K562 (cell line): ENCODE results near the gene ISG20. TPM values are rescaled to one million over a fixed set of nuclear protein-coding genes. Genes with fewer than 3 reads are reported as not detected.

Experiments
- ATAC-seq: fragments of 200-7000 bp; cut with Tn5 transposase; 3 replicates; pipeline ENCODE4 v1.9.1; 2020; ENCODE audit warnings: moderate library complexity
- BruUV-seq: library from RNA; stranded (reverse); fragments of 400-500 nt; replicated peaks from 2 replicates; lab custom pipeline; 2021; lab: Mats Ljungman, UMichigan
- CTCF ChIA-PET: fragments of 300-600 bp; formaldehyde crosslinking; extraction: SDS; loops from one replicate; lab custom pipeline; 2021; ENCODE audit warnings: low intra/inter-chr PET ratio; lab: Yijun Ruan, JAX
- POLR2A ChIA-PET: fragments of 300-600, 350-650 bp; sonication (Branson Sonifier 250); formaldehyde crosslinking; extraction: SDS; loops from one replicate; lab custom pipeline; 2021; ENCODE audit warnings: antibody characterized with exemption, inconsistent platforms; lab: Yijun Ruan, JAX
- DNase-seq, 4 experiments: peaks; one replicate each; pipeline versions ENCODE4 v3.0.0 to v3.0.0-alpha.2; 2011 to 2018; ENCODE audit warnings: low spot score in 3 of 4, mixed read lengths in 3 of 4; ENCODE audit errors: extremely low read depth in 1 of 4
- FAIRE-seq: peaks from 2 replicates; lab custom pipeline; 2011; peaks lifted over from hg19 to GRCh38; lab: Jason Lieb, UNC
- H2AFZ ChIP-seq: 2 replicates; pipeline ENCODE4 v1.6.0; 2011; ENCODE audit warnings: low read depth, low read length, control low read depth, inconsistent platforms
- H3K27ac ChIP-seq: fragments of 200-600 bp; 3 replicates; pipeline ENCODE4 v1.8.0; 2011; ENCODE audit warnings: low read depth, mild to moderate bottlenecking, control low read depth, inconsistent platforms, low read length, moderate library complexity, mixed read lengths; ENCODE audit errors: extremely low read depth
- H3K27me3 ChIP-seq, 2 experiments: fragments of 300-600 bp in 1 of 2; 2 replicates in 1 of 2; 3 replicates in 1 of 2; pipeline versions ENCODE4 v1.6.0 to v1.8.0; 2011; ENCODE audit warnings: inconsistent platforms in 2 of 2, low read length in 2 of 2, mild to moderate bottlenecking in 1 of 2, mixed read lengths in 1 of 2, moderate library complexity in 1 of 2; ENCODE audit not compliant: control insufficient read depth in 2 of 2, insufficient read depth in 2 of 2
- H3K36me3 ChIP-seq: fragments of 300-600 bp; 3 replicates; pipeline ENCODE4 v1.8.0; 2011; ENCODE audit warnings: mild to moderate bottlenecking, low read length, inconsistent platforms; ENCODE audit not compliant: control insufficient read depth, insufficient read depth
- H3K4me1 ChIP-seq, 2 experiments: fragments of 200-600 bp in 1 of 2; replicated peaks in 1 of 2; 2 replicates in 1 of 2; 3 replicates in 1 of 2; pipeline versions ENCODE4 v1.5.1 to v1.8.0; 2011; ENCODE audit warnings: inconsistent platforms in 2 of 2, low read length in 2 of 2, mild to moderate bottlenecking in 1 of 2, mixed read lengths in 1 of 2, moderate library complexity in 1 of 2; ENCODE audit not compliant: control insufficient read depth in 2 of 2, insufficient read depth in 2 of 2
- H3K4me2 ChIP-seq: 2 replicates; pipeline ENCODE4 v1.6.1; 2011; ENCODE audit warnings: low read length, control low read depth, inconsistent platforms, mixed read lengths; ENCODE audit not compliant: insufficient read depth
- H3K4me3 ChIP-seq: fragments of 200-600 bp; sonication (generic), shearing (Covaris generic); 2 replicates; pipeline ENCODE4 v1.5.1; 2016; ENCODE audit warnings: control low read depth, inconsistent platforms
- H3K79me2 ChIP-seq: fragments of 200-600 bp; 3 replicates; pipeline ENCODE4 v1.8.0; 2011; ENCODE audit warnings: low read length, inconsistent platforms; ENCODE audit not compliant: control insufficient read depth, insufficient read depth
- H3K9ac ChIP-seq, 2 experiments: 2 replicates each; pipeline versions ENCODE4 v1.6.0 to v1.6.1; 2011; ENCODE audit warnings: low read depth in 2 of 2, low read length in 2 of 2, control low read depth in 1 of 2, inconsistent platforms in 1 of 2, mild to moderate bottlenecking in 1 of 2, mixed read lengths in 1 of 2; ENCODE audit not compliant: insufficient read depth in 1 of 2
- H3K9me1 ChIP-seq: one replicate; pipeline ENCODE4 v1.6.0; 2011; ENCODE audit warnings: inconsistent platforms, mild to moderate bottlenecking, low read length, moderate library complexity; ENCODE audit not compliant: control insufficient read depth, insufficient read depth
- H3K9me3 ChIP-seq: replicated peaks from 2 replicates; pipeline ENCODE4 v1.5.1; 2011; ENCODE audit warnings: low read depth, low read length, inconsistent platforms; ENCODE audit not compliant: control insufficient read depth, insufficient read depth
- H4K20me1 ChIP-seq: replicated peaks from 2 replicates; pipeline ENCODE4 v1.6.1; 2011; ENCODE audit warnings: low read length, inconsistent platforms, mixed read lengths; ENCODE audit not compliant: control insufficient read depth, insufficient read depth
- CBFA2T3 ChIP-seq: fragments of 450-650 bp; IDR thresholded peaks from 2 replicates; pipeline ENCODE4 v1.6.1; 2017
- EWSR1 ChIP-seq: fragments of 450-650 bp; IDR thresholded peaks from 2 replicates; pipeline ENCODE4 v1.6.1; 2018; ENCODE audit warnings: borderline replicate concordance, mild to moderate bottlenecking, low read depth, moderate library complexity; ENCODE audit not compliant: partially characterized antibody
- HMBOX1 ChIP-seq: sonication (generic); IDR thresholded peaks from 2 replicates; pipeline ENCODE4 v1.6.1; 2016
- MED1 ChIP-seq: sonication (generic); formaldehyde crosslinking; IDR thresholded peaks from 2 replicates; pipeline ENCODE4 v1.8.1; 2023; ENCODE audit warnings: missing genetic modification reagents, borderline replicate concordance
- MIER1 ChIP-seq: fragments of 450-650 bp; IDR thresholded peaks from 2 replicates; pipeline ENCODE4 v1.6.1; 2016; ENCODE audit warnings: antibody characterized with exemption, mild to moderate bottlenecking, low read depth
- MLX ChIP-seq, 2 experiments: fragments of 450-650 bp in 1 of 2; sonication (generic) in 1 of 2; formaldehyde crosslinking; conservative IDR thresholded peaks; 2 replicates each; pipeline versions ENCODE4 v1.4.0 to v1.8.1; 2020 to 2022; ENCODE audit warnings: mild to moderate bottlenecking in 1 of 2, missing genetic modification reagents in 1 of 2
- MYC ChIP-seq, 2 experiments: fragments of 250-450 bp in 1 of 2; sonication (Bioruptor Pico) in 1 of 2; IDR thresholded peaks; 2 replicates each; pipeline versions ENCODE4 v1.5.1 to v1.6.1; 2012 to 2021; ENCODE audit warnings: low read depth in 2 of 2, borderline replicate concordance in 1 of 2, improper control_type of control experiment in 1 of 2, low read length in 1 of 2, mild to moderate bottlenecking in 1 of 2, moderate library complexity in 1 of 2
- SP1 ChIP-seq: sonication (generic); formaldehyde crosslinking; IDR thresholded peaks from 2 replicates; pipeline ENCODE4 v1.8.1; 2022; ENCODE audit warnings: mild to moderate bottlenecking, missing genetic modification reagents
- SPI1 ChIP-seq: IDR thresholded peaks from 2 replicates; pipeline ENCODE4 v1.6.1; 2011; ENCODE audit warnings: low read depth, low read length, control low read depth, borderline replicate concordance
- TAF1 ChIP-seq: IDR thresholded peaks from 2 replicates; pipeline ENCODE4 v1.6.1; 2011; ENCODE audit warnings: mild to moderate bottlenecking, low read length, moderate library complexity; ENCODE audit not compliant: insufficient read depth, control insufficient read depth, severe bottlenecking; ENCODE audit errors: extremely low read depth
- ZBTB43 ChIP-seq: sonication (generic); formaldehyde crosslinking; IDR thresholded peaks from 2 replicates; pipeline ENCODE4 v1.8.0; 2023; ENCODE audit warnings: mild to moderate bottlenecking, missing genetic modification reagents
- WGBS: fragments of 100-300 bp; shearing (Covaris generic); methylation state at CpG from one replicate; pipeline ENCODE4 v1.1.6; 2016; ENCODE audit warnings: low coverage, mixed read lengths; ENCODE audit not compliant: insufficient coverage; ENCODE audit errors: missing lambda C conversion rate; 5-methylcytosine and 5-hydroxymethylcytosine counted together
- in situ Hi-C: fragments of 300-500 bp; cut with MboI; formaldehyde crosslinking; loops from 4 replicates; pipeline ENCODE4 v1.15.0; 2018; ENCODE audit warnings: inconsistent platforms, mixed read lengths
- intact Hi-C: fragments of 100-400 bp; cut with micrococcal nuclease; formaldehyde crosslinking; loops from 2 replicates; pipeline ENCODE4 v1.14.2; 2022
- polyA plus RNA-seq, 8 experiments: library from polyadenylated mRNA; depleted of rRNA in 4 of 8; stranded (reverse) in 5 of 8; unstranded in 3 of 8; fragments of >200 nt; fragmentation: Nextera tagmentation in 2 of 8; fragmentation: Illumina TruSeq in 1 of 8; extraction: Ambion mirVana in 2 of 8; extraction: Trizol in 1 of 8; gene quantifications; 2 replicates each; pipeline versions ENCODE4 v1.2.1 to v1.2.3, GENCODE V29; 2011 to 2014; ENCODE audit warnings: inconsistent platforms in 1 of 8, missing spikeins in 1 of 8
- total RNA-seq, 7 experiments: library from RNA; depleted of rRNA in 6 of 7; stranded (reverse); fragments of >200 nt in 6 of 7; fragmentation: Illumina TruSeq in 2 of 7; extraction: Trizol in 2 of 7; gene quantifications; 2 replicates each; pipeline versions ENCODE4 v1.2.1 to v1.2.3, GENCODE V29; 2011 to 2021; ENCODE audit warnings: low replicate concordance in 1 of 7

ISG20 gene
- total and polyA plus RNA-seq, 9 of the 15 experiments (the other 6 are each of a cell fraction or from before 2014, with no cell fraction given), result 0.06 to 2.1 (median 1.00) TPM

DNA sequence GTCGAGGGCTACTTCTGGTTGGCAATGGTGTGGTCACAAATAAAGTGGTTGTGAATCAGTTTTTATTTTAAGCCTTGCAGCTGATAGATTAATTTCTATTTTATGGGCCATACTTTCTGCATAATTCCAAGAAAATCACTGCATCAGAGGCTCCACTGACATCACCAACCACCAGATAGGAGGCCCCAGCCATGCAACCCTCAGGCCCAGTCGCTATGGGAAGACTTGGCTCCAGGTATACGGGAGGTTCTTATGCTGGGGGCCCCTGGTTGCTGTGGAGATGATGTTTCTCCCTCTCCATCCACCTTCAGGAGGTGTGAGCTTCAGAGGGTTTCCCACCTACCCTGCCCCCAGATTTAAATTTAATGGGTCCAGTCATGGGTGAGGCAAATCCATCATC lies 57.4 kb downstream of the ISG20 start:
- peaks cover 25 to 43% of the 10 kb centered on the region in 2 experiments; a peak in 4 of 5 replicates for H3K27me3 ChIP-seq
- CTCF ChIA-PET, result no interaction called here
- no peak overlapping the region for H3K27ac ChIP-seq
- H3K4me1 ChIP-seq, result no peaks in the 10 kb centered on the region
- TF ChIP-seq MED1 (CRISPR knock-in tag) (no peak), ZBTB43 (CRISPR knock-in tag) (no peak), EWSR1 (no peak), TAF1 (no peak)
- ATAC-seq (no peak), DNase-seq (no peak), FAIRE-seq (no peak)
- no peaks in the 10 kb centered on the region for H4K20me1 ChIP-seq
- no peak overlapping the region for H2AFZ ChIP-seq
- no peaks in the 10 kb centered on the region for H3K9me1 ChIP-seq
- BruUV-seq, result no TSS peak
- no peak overlapping the region for H3K9ac ChIP-seq
- POLR2A ChIA-PET, result interaction anchor here (0.6 to 0.7 kb wide), 2 partner anchors 10 to 142 kb away, joined by 3 to 4 read pairs; no protein-coding TSS in a partner anchor
- intact Hi-C loops, result no loop called here
- H3K4me3 ChIP-seq, result no peak overlapping the region
- no peaks in the 10 kb centered on the region for H3K36me3 ChIP-seq
- in situ Hi-C loops, result no loop called here
- H3K4me2 ChIP-seq, result no peak overlapping the region
- no peaks in the 10 kb centered on the region for H3K79me2 ChIP-seq
- WGBS, result 5% methylated on average over 3 of the region's 3 CpGs
- H3K9me3 ChIP-seq, result no peaks in the 10 kb centered on the region

- Histone ChIP-seq H3K9me1 (no peaks in the 10 kb centered on the region), H3K4me1 (no peaks in the 10 kb centered on the region), H3K9ac (no peak overlapping the region), H4K20me1 (no peaks in the 10 kb centered on the region), H2AFZ (no peak overlapping the region), H3K27me3 (peaks cover 25 to 41% of the 10 kb centered on the region in 2 experiments; a peak in 4 of 5 replicates), H3K4me2 (no peak overlapping the region), H3K79me2 (no peaks in the 10 kb centered on the region), H3K27ac (no peak overlapping the region), H3K4me3 (no peak overlapping the region), H3K9me3 (no peaks in the 10 kb centered on the region), H3K36me3 (no peaks in the 10 kb centered on the region)
- POLR2A ChIA-PET, result no interaction called here
- no TSS peak for BruUV-seq
- FAIRE-seq (no peak), ATAC-seq (no peak), DNase-seq (no peak)
- in situ Hi-C loops (no loop called here), intact Hi-C loops (no loop called here)
- WGBS, result 0% methylated on average over 8 of the region's 9 CpGs
- CTCF ChIA-PET, result no interaction called here
- TF ChIP-seq MLX (CRISPR knock-in tag; conservative IDR thresholded peaks at IDR 0.05), result no peak
- TF ChIP-seq SPI1, result no peak
- no peak for TF ChIP-seq HMBOX1
- no peak for TF ChIP-seq MYC (IDR thresholded peaks at IDR 0.05; ENCODE audit: low read depth, low read length)
- no peak for TF ChIP-seq MYC (CRISPR knock-in tag; IDR thresholded peaks at IDR 0.05; ENCODE audit: borderline replicate concordance, low read depth)
- TF ChIP-seq SP1 (CRISPR knock-in tag), result no peak
- TF ChIP-seq CBFA2T3, result no peak
- no peak for TF ChIP-seq MIER1
Observed at GRCh38 chr15:88697276-88697675, 58.5 kb downstream of the ISG20 start.
